HG03045 (cell line): Measurements from ENCODE around the gene SUPT6H.
"Not testable (repeated sequence)": the region's sequence is repeated elsewhere in the genome, so short reads cannot be mapped to it uniquely, and the experiment has no call there.

Experiments
- ATAC-seq: cut with Tn5 transposase; IDR thresholded peaks from one replicate; pipeline ENCODE4 v1.9.1; 2021; ENCODE audit warnings: mild to moderate bottlenecking, moderate library complexity; ENCODE audit not compliant: unreplicated experiment

SUPT6H gene

DNA sequence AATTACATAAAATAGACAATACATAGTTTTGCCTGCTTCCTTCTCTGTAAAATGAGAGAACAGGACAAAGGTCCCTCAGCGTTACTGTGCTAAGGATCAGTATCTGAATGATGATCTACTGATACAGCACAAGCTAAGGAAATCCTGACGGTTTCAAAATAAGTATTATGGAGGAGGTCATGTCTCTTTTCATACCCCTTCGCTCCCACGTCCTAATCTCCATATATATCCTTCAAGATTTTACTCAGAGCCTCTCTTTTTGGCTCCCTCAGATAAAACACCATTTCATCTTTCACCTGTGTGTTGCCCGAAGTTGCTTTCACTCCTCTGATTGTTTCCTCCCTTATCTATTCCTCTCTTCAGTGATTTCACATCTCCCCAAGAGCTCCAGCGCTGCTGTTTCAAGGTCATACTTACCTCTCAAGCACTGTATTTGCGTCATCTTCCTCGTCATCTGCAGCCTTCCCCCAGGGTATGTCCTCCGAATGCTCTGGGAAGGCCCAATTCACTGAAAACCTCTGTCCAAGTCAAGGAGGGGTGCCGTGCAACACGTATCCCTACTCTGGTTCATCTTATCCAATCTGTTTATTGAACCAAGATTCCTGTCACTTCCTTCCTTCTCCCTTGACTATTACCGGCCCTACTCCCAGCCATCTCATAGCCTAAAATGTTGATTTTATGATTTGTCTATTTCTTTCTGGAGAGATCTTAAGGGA is 15.8 kb upstream of the SUPT6H start:
- no peak for ATAC-seq

DNA sequence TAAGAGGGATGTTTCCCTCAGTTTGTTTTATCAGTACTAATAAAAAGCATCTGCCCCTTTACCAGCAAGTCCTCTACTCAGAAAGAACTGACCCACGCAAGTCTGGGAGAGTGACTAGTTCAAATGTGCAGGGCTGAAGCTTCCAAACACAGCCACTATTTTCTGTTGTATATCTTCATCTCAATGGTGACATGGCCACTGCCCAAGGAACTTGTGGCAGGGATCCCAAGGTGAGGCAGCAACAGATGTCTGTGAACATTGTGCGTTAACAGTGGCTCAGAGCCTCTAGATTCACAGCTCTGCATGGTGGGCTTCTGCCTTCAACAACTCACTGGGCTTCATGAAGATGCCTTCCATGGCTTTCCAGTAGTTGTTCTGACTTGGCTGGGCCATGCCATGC is 13.3 kb upstream of the SUPT6H start:
- no peak for ATAC-seq

- ATAC-seq = no peak
Observed at GRCh38 chr17:28655160-28655559, 6.8 kb upstream of the SUPT6H start.

- no peak for ATAC-seq
Observed at GRCh38 chr17:28657756-28658155, 4.2 kb upstream of the SUPT6H start.

GRCh38 chr17:28658342-28658741 is 3.7 kb upstream of the SUPT6H start:
- not testable (repeated sequence) for ATAC-seq

- not testable (repeated sequence) for ATAC-seq
Observed at GRCh38 chr17:28658766-28659496, 3.1 kb upstream of the SUPT6H start.

DNA sequence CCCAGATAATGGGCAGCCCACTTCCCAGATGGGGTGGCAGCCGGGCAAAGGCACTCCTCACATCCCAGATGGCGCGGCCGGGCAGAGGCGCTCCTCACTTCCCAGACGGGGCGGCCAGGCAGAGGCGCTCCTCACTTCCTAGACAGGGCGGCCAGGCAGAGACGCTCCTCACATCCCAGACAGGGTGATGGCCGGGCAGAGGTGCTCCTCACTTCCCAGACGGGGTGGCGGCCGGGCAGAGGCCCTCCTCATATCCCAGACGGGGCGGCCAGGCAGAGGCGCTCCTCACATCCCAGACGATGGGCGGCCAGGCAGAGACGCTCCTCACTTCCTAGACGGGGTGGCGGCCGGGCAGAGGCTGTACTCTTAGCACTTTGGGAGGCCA is 2.5 kb upstream of the SUPT6H start:
- not testable (repeated sequence) for ATAC-seq

- no peak for ATAC-seq
Observed at GRCh38 chr17:28662527-28662829, 473 bp downstream of the SUPT6H start.

DNA sequence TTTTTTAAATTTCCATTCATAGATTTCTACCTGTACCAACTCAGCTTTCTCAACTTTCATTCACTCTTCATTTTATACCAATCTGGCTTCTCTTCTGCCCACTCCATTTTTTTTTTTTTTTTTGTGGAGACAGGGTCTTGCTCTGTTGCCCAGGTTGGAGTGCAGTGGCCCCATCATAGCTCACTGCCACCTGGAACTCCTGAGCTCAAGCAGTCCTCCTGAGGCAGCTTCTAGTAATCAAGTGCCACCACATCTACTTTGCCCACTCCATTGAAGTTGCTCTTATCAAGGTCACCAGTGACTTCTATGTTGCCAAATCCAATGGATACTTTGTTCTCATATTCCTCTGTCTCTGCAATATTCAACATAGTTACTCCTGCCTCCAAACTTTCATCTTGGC is 1.7 kb downstream of the SUPT6H start:
- ATAC-seq = no peak

GRCh38 chr17:28665994-28666393 is 4.0 kb downstream of the SUPT6H start:
- no peak for ATAC-seq

GRCh38 chr17:28667870-28668269 is 5.9 kb downstream of the SUPT6H start:
- ATAC-seq = no peak

DNA sequence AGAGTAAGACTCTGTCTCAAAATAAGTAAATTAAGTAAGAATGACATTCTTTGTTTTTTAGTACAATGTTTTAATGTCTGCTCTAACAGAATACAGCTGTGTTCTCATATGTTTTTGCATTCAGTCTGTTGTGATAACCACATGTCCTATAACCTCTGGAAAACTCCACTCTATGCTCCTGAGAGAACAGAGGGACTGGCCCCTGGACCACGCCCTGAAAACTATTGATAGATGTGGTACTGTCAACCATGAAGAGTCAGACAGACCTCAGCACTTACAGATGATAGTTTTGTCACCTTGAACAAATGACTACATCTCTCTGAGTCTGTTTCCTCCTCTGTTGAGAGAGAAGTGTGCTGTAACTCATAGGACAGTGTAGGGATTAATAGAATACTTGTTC is 7.9 kb downstream of the SUPT6H start:
- ATAC-seq = no peak

GRCh38 chr17:28675490-28675889 is 13.5 kb downstream of the SUPT6H start:
- no peak for ATAC-seq

DNA sequence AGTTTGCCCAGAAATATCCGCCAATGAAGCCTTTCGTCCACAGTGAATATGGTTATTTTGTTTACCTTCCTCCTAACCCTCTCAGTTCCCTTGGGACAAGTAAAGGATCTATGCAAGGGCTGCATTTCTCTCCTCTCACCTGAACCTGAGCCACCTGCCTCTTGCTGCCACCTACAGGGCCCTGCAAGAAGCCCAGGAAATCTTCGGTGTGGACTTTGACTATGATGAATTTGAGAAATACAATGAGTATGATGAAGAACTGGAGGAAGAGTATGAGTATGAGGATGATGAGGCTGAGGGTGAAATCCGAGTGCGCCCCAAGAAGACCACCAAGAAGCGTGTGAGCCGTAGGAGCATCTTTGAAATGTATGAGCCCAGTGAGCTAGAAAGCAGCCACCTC is 14.0 kb downstream of the SUPT6H start:
- ATAC-seq = no peak

DNA sequence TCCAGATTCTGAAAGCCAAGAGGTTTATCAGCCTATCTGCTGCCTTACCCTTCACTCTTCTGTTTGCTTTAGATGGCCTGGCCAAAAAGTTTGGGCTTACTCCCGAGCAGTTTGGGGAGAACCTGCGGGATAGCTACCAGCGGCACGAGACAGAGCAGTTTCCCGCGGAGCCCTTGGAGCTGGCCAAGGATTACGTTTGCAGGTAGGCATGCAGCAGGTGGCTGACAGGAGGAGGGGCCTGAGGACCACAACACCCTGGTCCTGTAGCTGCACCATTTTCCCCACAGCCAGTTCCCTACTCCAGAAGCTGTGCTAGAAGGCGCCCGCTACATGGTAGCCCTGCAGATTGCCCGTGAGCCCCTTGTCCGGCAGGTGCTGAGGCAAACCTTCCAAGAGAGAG is 20.6 kb downstream of the SUPT6H start:
- no peak for ATAC-seq

DNA sequence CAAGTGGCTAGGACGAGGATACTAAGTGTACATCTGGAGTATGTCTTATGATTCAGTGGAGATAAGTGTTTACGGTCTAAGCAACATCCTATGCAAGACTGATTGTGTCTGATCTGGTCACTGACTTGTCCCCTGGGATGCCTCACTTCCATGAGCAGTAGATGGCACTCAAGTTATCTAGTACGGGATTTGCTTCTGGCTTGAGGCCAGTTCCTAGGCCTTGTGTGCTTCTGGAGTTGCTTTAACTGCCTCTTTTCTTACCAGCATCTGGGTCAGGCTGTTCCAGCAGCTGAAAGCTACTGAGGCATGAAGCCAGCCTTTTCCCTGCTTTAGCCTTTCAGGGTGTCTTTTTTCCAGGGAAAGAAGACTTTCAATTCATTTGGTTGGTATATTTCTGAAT is 23.0 kb downstream of the SUPT6H start:
- ATAC-seq = no peak

DNA sequence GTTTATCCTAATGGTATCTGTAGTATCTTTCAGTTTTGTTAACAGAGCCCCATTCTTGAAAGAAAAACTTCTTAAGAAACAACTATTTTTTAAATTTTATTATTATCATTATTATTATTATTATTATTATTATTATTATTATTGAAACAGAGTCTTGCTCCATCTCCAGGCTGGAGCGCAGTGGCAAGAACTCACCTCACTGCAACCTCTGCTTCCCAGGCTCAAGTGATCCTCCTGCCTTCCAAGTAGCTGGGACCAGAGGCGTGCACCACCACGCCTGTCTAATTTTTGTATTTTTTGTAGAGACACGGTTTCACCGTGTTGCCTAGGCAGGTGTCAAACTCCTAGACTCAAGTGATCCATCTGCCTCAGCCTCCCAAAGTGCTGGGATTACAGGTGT is 23.4 kb downstream of the SUPT6H start:
- ATAC-seq = no peak

DNA sequence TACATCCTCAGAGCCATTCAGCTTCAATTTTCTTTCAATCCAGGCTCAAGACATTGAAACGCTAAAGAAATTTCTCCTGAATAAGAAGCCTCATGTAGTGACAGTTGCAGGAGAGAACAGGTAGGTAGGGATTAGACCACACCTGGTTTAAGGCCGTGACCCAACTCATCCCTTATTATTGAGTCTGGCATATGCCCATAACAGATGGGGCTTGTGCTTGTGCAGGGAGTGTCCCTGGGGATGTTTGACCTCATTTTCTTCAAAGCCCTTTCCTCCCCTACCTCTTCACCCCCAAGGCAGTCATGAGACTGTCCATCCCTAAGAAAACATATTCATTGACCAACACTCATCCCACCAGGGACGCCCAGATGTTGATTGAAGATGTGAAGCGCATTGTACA is 24.3 kb downstream of the SUPT6H start:
- no peak for ATAC-seq

GRCh38 chr17:28688481-28688880 is 26.5 kb downstream of the SUPT6H start:
- no peak for ATAC-seq

GRCh38 chr17:28689011-28689410 is 27.0 kb downstream of the SUPT6H start:
- no peak for ATAC-seq

GRCh38 chr17:28693869-28694268 is 31.9 kb downstream of the SUPT6H start:
- ATAC-seq = no peak

DNA sequence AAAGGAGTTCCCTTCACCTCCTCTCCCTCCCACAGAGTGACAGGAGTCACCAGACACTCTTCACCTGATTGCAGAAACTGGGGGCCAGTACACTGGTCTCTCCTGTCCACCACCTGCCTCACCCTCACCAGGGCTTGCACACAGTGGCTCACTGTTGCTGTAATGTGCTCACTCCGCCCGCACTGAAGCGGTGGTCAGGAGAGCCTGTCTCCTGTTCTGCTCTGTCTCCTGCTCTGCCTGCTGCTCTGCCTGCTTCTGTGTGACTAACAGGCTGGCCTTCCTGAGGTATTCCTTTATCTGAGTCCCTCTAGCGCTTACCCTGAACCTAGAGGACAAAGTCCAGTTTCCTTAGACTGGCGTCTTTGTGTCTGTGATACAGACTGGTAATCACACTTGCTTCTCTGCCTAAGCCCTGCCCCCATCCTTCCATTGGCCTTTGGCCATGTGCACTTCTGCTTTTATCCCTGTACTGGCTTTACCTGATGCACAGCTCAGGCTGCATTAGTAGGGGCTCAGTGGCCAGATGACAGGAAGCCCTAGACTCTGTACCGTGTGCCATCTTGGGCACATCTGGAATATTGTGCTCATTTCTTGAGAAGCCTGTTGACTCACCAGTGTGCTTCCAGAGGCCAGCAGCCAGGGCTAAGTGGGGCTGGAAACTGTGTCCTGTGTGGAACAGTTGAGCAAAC is 36.4 kb downstream of the SUPT6H start:
- no peak for ATAC-seq
